HepG2 (cell line): ENCODE data around the gene SP6. TPM values are rescaled to one million over a fixed set of nuclear protein-coding genes. Genes with fewer than 3 reads are reported as not detected.

ENCODE experiments used
- EHMT2 ChIP-seq: fragments of 200-600 bp; sonication (generic); IDR thresholded peaks from 2 replicates; pipeline ENCODE4 v1.7.0; 2017; ENCODE audit warnings: antibody characterized with exemption, low read depth, low read length, borderline replicate concordance
- FOXP4 ChIP-seq: sonication (generic); formaldehyde crosslinking; IDR thresholded peaks from 2 replicates; pipeline ENCODE4 v1.4.0; 2020; ENCODE audit warnings: missing genetic modification reagents
- LCORL ChIP-seq, 2 experiments: fragments of 450-650 bp in 1 of 2; sonication (generic) in 1 of 2; formaldehyde crosslinking in 1 of 2; IDR thresholded peaks; 2 replicates each; pipeline versions ENCODE4 v1.5.0 to v1.6.1; 2017 to 2020; ENCODE audit warnings: antibody characterized with exemption in 1 of 2, missing genetic modification reagents in 1 of 2
- NFIC ChIP-seq: IDR thresholded peaks from 2 replicates; pipeline ENCODE4 v1.6.1; 2012; ENCODE audit warnings: mild to moderate bottlenecking, low read length, inconsistent platforms
- POLR2A ChIP-seq, 2 experiments: IDR thresholded peaks; 2 replicates each; pipeline ENCODE4 v1.6.1; 2011; ENCODE audit warnings: low read depth in 2 of 2, low read length in 2 of 2, mild to moderate bottlenecking in 1 of 2, moderate library complexity in 1 of 2; ENCODE audit not compliant: insufficient read depth in 1 of 2
- SMAD3 ChIP-seq: sonication (generic); formaldehyde crosslinking; IDR thresholded peaks from 2 replicates; pipeline ENCODE4 v1.4.0; 2020; ENCODE audit warnings: missing genetic modification reagents
- SMARCC2 ChIP-seq: fragments of 450-650 bp; IDR thresholded peaks from 2 replicates; pipeline ENCODE4 v1.6.1; 2017; ENCODE audit warnings: antibody characterized with exemption, mild to moderate bottlenecking
- THAP11 ChIP-seq: IDR thresholded peaks from 2 replicates; pipeline ENCODE4 v1.6.1; 2016; ENCODE audit warnings: missing biosample characterization, missing genetic modification reagents
- ZFP91 ChIP-seq: sonication (generic); formaldehyde crosslinking; IDR thresholded peaks from 2 replicates; pipeline ENCODE4 v1.9.0; 2022; ENCODE audit warnings: missing genetic modification reagents, mild to moderate bottlenecking, borderline replicate concordance
- ZFY ChIP-seq: sonication (generic); formaldehyde crosslinking; IDR thresholded peaks from 2 replicates; pipeline ENCODE4 v1.4.0; 2020; ENCODE audit warnings: missing genetic modification reagents
- ZNF142 ChIP-seq: sonication (generic); formaldehyde crosslinking; IDR thresholded peaks from 2 replicates; pipeline ENCODE4 v1.4.0; 2020; ENCODE audit warnings: missing genetic modification reagents
- ZNF274 ChIP-seq: sonication (generic); formaldehyde crosslinking; IDR thresholded peaks from 2 replicates; pipeline ENCODE4 v1.5.1; 2020; ENCODE audit warnings: mild to moderate bottlenecking, missing genetic modification reagents
- ZNF512B ChIP-seq: sonication (generic); formaldehyde crosslinking; IDR thresholded peaks from 2 replicates; pipeline ENCODE4 v1.5.1; 2020; ENCODE audit warnings: missing genetic modification reagents, mild to moderate bottlenecking, borderline replicate concordance
- ZNF564 ChIP-seq: sonication (generic); formaldehyde crosslinking; IDR thresholded peaks from 2 replicates; pipeline ENCODE4 v1.8.1; 2023; ENCODE audit warnings: mild to moderate bottlenecking, missing genetic modification reagents
- ZNF605 ChIP-seq: sonication (generic); formaldehyde crosslinking; IDR thresholded peaks from 2 replicates; pipeline ENCODE4 v1.8.0; 2022; ENCODE audit warnings: mild to moderate bottlenecking, missing genetic modification reagents
- polyA plus RNA-seq, 8 experiments: library from polyadenylated mRNA; depleted of rRNA in 3 of 8; stranded (reverse) in 7 of 8; unstranded in 1 of 8; fragments of >200 nt; fragmentation: Illumina TruSeq in 4 of 8; extraction: Trizol in 4 of 8; gene quantifications; 2 replicates each; pipeline versions ENCODE4 v1.2.1 to v1.2.3, GENCODE V29; 2011 to 2016; ENCODE audit warnings: low read depth in 4 of 8, missing spikeins in 1 of 8, mixed read lengths in 1 of 8; ENCODE audit not compliant: insufficient read depth in 1 of 8
- total RNA-seq, 5 experiments: library from RNA; depleted of rRNA; stranded (reverse); fragments of >200 nt; fragmentation: Illumina TruSeq; extraction: Trizol; gene quantifications; 2 replicates each; pipeline ENCODE4 v1.2.3, GENCODE V29; 2016; ENCODE audit warnings: low read depth in 1 of 5

SP6 gene
- total and polyA plus RNA-seq, 2 of the 13 experiments (the other 11 are each of a cell fraction or from before 2014, with no cell fraction given): 0.07 TPM

GRCh38 chr17:47850692-47851573 lies at the start of gene SP6 (continued):
- TF ChIP-seq ZNF142 (CRISPR knock-in tag): 0 out of 2 replicates have a peak, but pooled peaks have one; percentile 45
- no peak for TF ChIP-seq LCORL (IDR thresholded peaks at IDR 0.05)
- peak; percentile 89; the same call in 1 of the 2 replicates for TF ChIP-seq LCORL (CRISPR knock-in tag; IDR thresholded peaks at IDR 0.05)
- peak; percentile 77 for TF ChIP-seq ZFY (CRISPR knock-in tag)
- TF ChIP-seq SMARCC2: no peak
- TF ChIP-seq POLR2A (IDR thresholded peaks at IDR 0.05; ENCODE audit: insufficient read depth in 1 of 2, low read depth in 2 of 2, low read length in 2 of 2): peak; percentile 30 to 75; a peak in 3 of 4 replicates
- TF ChIP-seq ZNF274: peak; percentile 77; the same call in 1 of the 2 replicates
- TF ChIP-seq ZFP91: peak; percentile 86
- no peak for TF ChIP-seq EHMT2
- TF ChIP-seq ZNF512B (CRISPR knock-in tag): 0 out of 2 replicates have a peak, but pooled peaks have one; percentile 26
- peak; percentile 46 for TF ChIP-seq FOXP4 (CRISPR knock-in tag)
- peak; percentile 66; the same call in 1 of the 2 replicates for TF ChIP-seq ZNF605 (CRISPR knock-in tag)
- TF ChIP-seq THAP11: peak; percentile 37; the same call in 1 of the 2 replicates
- TF ChIP-seq NFIC: no peak
- no peak; the same call in 1 of the 2 replicates for TF ChIP-seq ZNF564 (CRISPR knock-in tag)
- TF ChIP-seq SMAD3 (CRISPR knock-in tag): peak; percentile 58; the same call in 1 of the 2 replicates
